MCF 10A (cell line): ENCODE data around the gene SUMO2. TPM values are rescaled to one million over a fixed set of nuclear protein-coding genes. Genes with fewer than 3 reads are reported as not detected.
"Not testable (repeated sequence)": the region's sequence is repeated elsewhere in the genome, so short reads cannot be mapped to it uniquely, and the experiment has no call there.

Experiments used
- BruUV-seq: library from RNA; stranded (reverse); fragments of 400-500 nt; replicated peaks from 2 replicates; lab custom pipeline; 2021; lab: Mats Ljungman, UMichigan
- CTCF ChIA-PET: fragments of 300-600 bp; sonication (Branson Sonifier 250); formaldehyde crosslinking; extraction: SDS; loops from one replicate; lab custom pipeline; 2021; ENCODE audit warnings: antibody characterized with exemption, inconsistent platforms; lab: Yijun Ruan, JAX
- POLR2A ChIA-PET: fragments of 300-600, 350-650 bp; sonication (Branson Sonifier 250); formaldehyde crosslinking; extraction: SDS; loops from one replicate; lab custom pipeline; 2020; ENCODE audit warnings: antibody characterized with exemption, inconsistent platforms; lab: Yijun Ruan, JAX
- DNase-seq: peaks from one replicate; pipeline ENCODE4 v3.0.0-alpha.2; 2018; ENCODE audit not compliant: unreplicated experiment
- H3K27ac Mint-ChIP-seq: one replicate; pipeline ENCODE4 v1.8.0; 2022; ENCODE audit warnings: mild to moderate bottlenecking, low read depth, mixed read lengths; ENCODE audit not compliant: unreplicated experiment
- H3K27me3 Mint-ChIP-seq: one replicate; pipeline ENCODE4 v1.8.0; 2022; ENCODE audit warnings: mixed read lengths; ENCODE audit not compliant: insufficient read depth, unreplicated experiment
- H3K36me3 Mint-ChIP-seq: one replicate; pipeline ENCODE4 v1.8.0; 2022; ENCODE audit warnings: mild to moderate bottlenecking, moderate library complexity, mixed read lengths; ENCODE audit not compliant: insufficient read depth, unreplicated experiment
- H3K4me1 Mint-ChIP-seq: one replicate; pipeline ENCODE4 v1.8.0; 2022; ENCODE audit warnings: mixed read lengths; ENCODE audit not compliant: insufficient read depth, unreplicated experiment
- H3K4me3 Mint-ChIP-seq: one replicate; pipeline ENCODE4 v1.8.0; 2022; ENCODE audit warnings: mild to moderate bottlenecking, moderate library complexity, mixed read lengths; ENCODE audit not compliant: unreplicated experiment
- H3K9me3 Mint-ChIP-seq: one replicate; pipeline ENCODE4 v1.8.0; 2022; ENCODE audit warnings: mixed read lengths; ENCODE audit not compliant: unreplicated experiment
- CTCF ChIP-seq: fragments of 200-600 bp; IDR thresholded peaks from one replicate; pipeline ENCODE4 v1.8.0; 2022; ENCODE audit warnings: antibody characterized with exemption, mild to moderate bottlenecking; ENCODE audit not compliant: unreplicated experiment
- intact Hi-C: fragments of 100-400 bp; cut with micrococcal nuclease; formaldehyde crosslinking; loops from 2 replicates; pipeline ENCODE4 v1.14.1; 2022
- total RNA-seq: library from RNA; stranded (reverse); gene quantifications from 2 replicates; pipeline ENCODE4 v1.2.3, GENCODE V29; 2022

SUMO2 gene
- total RNA-seq, 1 experiment from 2014 or later: 186 TPM

- no peak for DNase-seq
- intact Hi-C loops: no loop called here
- H3K27me3 Mint-ChIP-seq: no peaks in the 10 kb centered on the region
- BruUV-seq: no TSS peak
- H3K27ac Mint-ChIP-seq: no peak overlapping the region
- TF ChIP-seq CTCF: no peak
- ChIA-PET POLR2A (interaction anchor here (0.6 to 4.4 kb wide), 5 partner anchors 14 to 70 kb away, joined by 3 to 32 read pairs (median 4); partner anchors contain the start of genes ARMC7 and JPT1), CTCF (interaction anchor here (0.6 to 8.2 kb wide), 7 partner anchors 11 to 80 kb away, joined by 3 to 100 read pairs (median 4); no protein-coding TSS in a partner anchor)
- H3K4me1 Mint-ChIP-seq: peaks cover 16% of the 10 kb centered on the region
- peaks cover 8% of the 10 kb centered on the region for H3K36me3 Mint-ChIP-seq
- no peaks in the 10 kb centered on the region for H3K9me3 Mint-ChIP-seq
- H3K4me3 Mint-ChIP-seq: no peak overlapping the region
These were observed 53.2 kb downstream of the SUMO2 start for GRCh38 chr17:75129576-75129975.

- Mint-ChIP-seq H3K4me1 (peaks cover 23% of the 10 kb centered on the region), H3K36me3 (peaks cover 13% of the 10 kb centered on the region), H3K27me3 (no peaks in the 10 kb centered on the region), H3K9me3 (no peaks in the 10 kb centered on the region), H3K27ac (no peak overlapping the region), H3K4me3 (no peak overlapping the region)
- POLR2A ChIA-PET: interaction anchor here (1.9 to 3.6 kb wide), 2 partner anchors 13 to 19 kb away, joined by 4 to 32 read pairs; partner anchors contain the start of gene ARMC7
- no TSS peak for BruUV-seq
- DNase-seq: no peak
- intact Hi-C loops: no loop called here
- CTCF ChIA-PET: interaction anchor here (0.6 to 8.2 kb wide), 4 partner anchors 14 to 79 kb away, joined by 4 to 100 read pairs (median 19); no protein-coding TSS in a partner anchor
- no peak for TF ChIP-seq CTCF
These were observed 53.9 kb downstream of the SUMO2 start for GRCh38 chr17:75128694-75129505.

- POLR2A ChIA-PET: interaction anchor here (0.7 to 1.9 kb wide), 3 partner anchors 14 to 85 kb away, joined by 3 to 4 read pairs (median 3); partner anchors contain the start of gene ARMC7
- DNase-seq, H3K4me3 Mint-ChIP-seq, H3K27ac Mint-ChIP-seq, BruUV-seq, H3K27me3 Mint-ChIP-seq, intact Hi-C loops, H3K9me3 Mint-ChIP-seq: not testable (repeated sequence)
- Mint-ChIP-seq H3K36me3 (peaks cover 13% of the 10 kb centered on the region), H3K4me1 (peaks cover 25% of the 10 kb centered on the region)
- CTCF ChIA-PET: interaction anchor here (0.6 to 8.2 kb wide), 3 partner anchors 13 to 43 kb away, joined by 3 to 100 read pairs (median 15); no protein-coding TSS in a partner anchor
These were observed 54.8 kb downstream of the SUMO2 start for GRCh38 chr17:75127936-75128335.

- no peaks in the 10 kb centered on the region for H3K9me3 Mint-ChIP-seq
- peaks cover 13% of the 10 kb centered on the region for H3K36me3 Mint-ChIP-seq
- CTCF ChIA-PET: interaction anchor here (0.6 to 8.2 kb wide), 4 partner anchors 12 to 163 kb away, joined by 3 to 100 read pairs (median 4); no protein-coding TSS in a partner anchor
- peaks cover 25% of the 10 kb centered on the region for H3K4me1 Mint-ChIP-seq
- no peak overlapping the region for H3K4me3 Mint-ChIP-seq
- TF ChIP-seq CTCF: no peak
- POLR2A ChIA-PET: interaction anchor here (1.0 kb wide), 2 partner anchors 10 to 17 kb away, joined by 3 read pairs; partner anchors contain the start of gene ARMC7
- intact Hi-C loops: no loop called here
- H3K27ac Mint-ChIP-seq: no peak overlapping the region
- BruUV-seq: no TSS peak
- DNase-seq: no peak
- H3K27me3 Mint-ChIP-seq: no peaks in the 10 kb centered on the region
These were observed 55.8 kb downstream of the SUMO2 start for GRCh38 chr17:75126954-75127353.
